ENCODE results near the gene ADAD2. TPM values are rescaled to one million over a fixed set of nuclear protein-coding genes. Genes with fewer than 3 reads are reported as not detected.

Gene ADAD2
- total and polyA plus RNA-seq, 4 donors = 0.14 to 0.44 (median 0.33) TPM; not detected in 1

DNA sequence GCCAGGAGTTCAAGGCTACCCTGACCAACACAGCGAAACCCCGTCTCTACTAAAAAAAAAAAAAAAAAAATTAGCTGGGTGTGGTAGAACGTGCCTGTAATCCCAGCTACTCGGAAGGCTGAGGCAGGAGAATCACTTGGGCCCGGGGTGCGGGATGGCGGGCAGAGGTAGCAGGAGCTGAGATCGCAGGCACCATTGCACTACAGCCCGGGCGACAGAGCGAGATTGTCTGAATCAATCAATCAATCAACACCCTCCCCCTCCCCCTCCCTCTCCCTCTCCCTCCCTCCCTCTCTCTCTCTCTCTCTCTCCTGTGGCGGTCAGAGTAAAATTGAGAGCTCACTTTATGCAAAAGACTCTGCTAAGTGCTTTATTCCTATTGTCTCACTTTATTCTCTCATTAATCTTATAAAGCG is 47.2 kb upstream of the ADAD2 start:
- DNase-seq (ENCODE audit: low spot score) = no peak
- Histone ChIP-seq H3K4me1 (ENCODE audit: control insufficient read depth in 4 of 4, insufficient read depth in 4 of 4, low read length in 3 of 4) (peaks cover 3 to 9% (median 8%) of the 10 kb centered on the region in 4 donors), H3K9ac (ENCODE audit: low read depth in 1 of 2, low read length in 2 of 2) (no peak overlapping the region), H3K27ac (ENCODE audit: low read depth in 1 of 2, low read length in 2 of 2) (no peak overlapping the region), H3K27me3 (ENCODE audit: control insufficient read depth in 4 of 4, insufficient read depth in 4 of 4, low read length in 3 of 4) (no peaks in the 10 kb centered on the region), H3K9me3 (ENCODE audit: control insufficient read depth in 4 of 4, low read length in 3 of 4) (no peaks in the 10 kb centered on the region), H3K4me3 (ENCODE audit: low read depth in 1 of 3, low read length in 3 of 3) (peak overlapping the region; percentile 49 to 92 (median 86)), H3K36me3 (ENCODE audit: control insufficient read depth in 4 of 4, insufficient read depth in 3 of 4, low read depth in 1 of 4, low read length in 3 of 4) (no peaks in the 10 kb centered on the region)
- 36% methylated on average over 13 of the region's 13 CpGs for WGBS
- TF ChIP-seq NR2F2 (IDR thresholded peaks at IDR 0.05) = no peak
- TF ChIP-seq SP1 (IDR thresholded peaks at IDR 0.05) = no peak
- TF ChIP-seq TAF1 (conservative IDR thresholded peaks at IDR 0.05) = no peak
- TF ChIP-seq HNF4G (IDR thresholded peaks at IDR 0.05) = no peak
- no peak for TF ChIP-seq EGR1 (IDR thresholded peaks at IDR 0.05; ENCODE audit: low read depth in 2 of 2)
- no peak for TF ChIP-seq FOXA1 (IDR thresholded peaks at IDR 0.05)
- no peak for TF ChIP-seq RXRA (IDR thresholded peaks at IDR 0.05)

DNA sequence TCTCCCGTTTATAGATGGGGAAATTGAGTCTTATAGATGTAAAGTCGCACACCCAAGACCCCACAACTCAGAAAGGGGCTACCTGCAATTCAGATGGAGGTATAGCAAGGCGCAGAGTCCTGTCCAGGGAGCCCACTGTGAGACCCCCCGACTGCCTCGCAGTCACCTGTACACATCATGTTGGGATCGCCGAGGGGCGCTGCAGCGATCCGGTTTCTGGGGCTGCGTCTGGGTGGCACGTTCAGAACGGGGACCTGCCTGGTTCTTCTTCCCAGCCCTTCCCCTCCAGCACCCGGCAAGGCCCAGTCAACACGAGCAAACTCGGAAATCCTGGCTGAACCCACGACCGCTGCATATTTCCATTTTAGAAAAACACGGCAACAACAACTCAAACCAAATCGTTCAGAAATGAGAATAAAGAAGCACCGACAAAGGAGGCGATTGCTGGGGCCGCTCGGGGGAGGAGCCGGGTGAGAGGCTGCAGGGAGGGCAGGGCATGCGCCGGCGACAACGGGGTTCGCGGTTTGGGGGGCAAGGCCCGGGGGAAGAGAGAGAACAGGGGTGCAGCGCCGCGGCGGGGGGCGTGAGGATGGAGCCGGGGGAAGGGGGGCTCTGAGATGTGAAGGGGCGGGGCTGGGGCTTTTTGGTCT is 46.6 kb upstream of the ADAD2 start:
- peak; percentile 40 for DNase-seq (ENCODE audit: low spot score)
- WGBS = 2% methylated on average over 39 of the region's 39 CpGs
- peak overlapping the region; percentile 54 to 92 (median 86) for H3K4me3 ChIP-seq (ENCODE audit: low read depth in 1 of 3, low read length in 3 of 3)
- H3K27ac ChIP-seq (ENCODE audit: low read depth in 1 of 2, low read length in 2 of 2) = peak overlapping the region in 1 of 2 donors; percentile 54
- TF ChIP-seq CTCF (IDR thresholded peaks at IDR 0.05; ENCODE audit: low read depth, low read length, missing input control) = no peak
- no peak for TF ChIP-seq NR2F2 (IDR thresholded peaks at IDR 0.05)
- no peaks in the 10 kb centered on the region for H3K27me3 ChIP-seq (ENCODE audit: control insufficient read depth in 4 of 4, insufficient read depth in 4 of 4, low read length in 3 of 4)
- no peaks in the 10 kb centered on the region for H3K9me3 ChIP-seq (ENCODE audit: control insufficient read depth in 4 of 4, low read length in 3 of 4)
- H3K4me1 ChIP-seq (ENCODE audit: control insufficient read depth in 4 of 4, insufficient read depth in 4 of 4, low read length in 3 of 4) = peaks cover 3 to 9% (median 8%) of the 10 kb centered on the region in 4 donors
- H3K36me3 ChIP-seq (ENCODE audit: control insufficient read depth in 4 of 4, insufficient read depth in 3 of 4, low read depth in 1 of 4, low read length in 3 of 4) = no peaks in the 10 kb centered on the region
- H3K9ac ChIP-seq (ENCODE audit: low read depth in 1 of 2, low read length in 2 of 2) = no peak overlapping the region

- DNase-seq (ENCODE audit: low spot score) = peak; percentile 97
- Histone ChIP-seq H3K27me3 (ENCODE audit: control insufficient read depth in 4 of 4, insufficient read depth in 4 of 4, low read length in 3 of 4) (no peaks in the 10 kb centered on the region), H3K27ac (ENCODE audit: low read depth in 1 of 2, low read length in 2 of 2) (peak within 1 kb of the TSS in 1 of 2 donors; percentile 54), H3K9ac (ENCODE audit: low read depth in 1 of 2, low read length in 2 of 2) (peak within 1 kb of the TSS in 1 of 2 donors; percentile 16), H3K4me3 (ENCODE audit: low read depth in 1 of 3, low read length in 3 of 3) (peak within 1 kb of the TSS; percentile 85 to 92 (median 86)), H3K4me1 (ENCODE audit: control insufficient read depth in 4 of 4, insufficient read depth in 4 of 4, low read length in 3 of 4) (peaks cover 3 to 9% (median 8%) of the 10 kb centered on the region in 4 donors), H3K9me3 (ENCODE audit: control insufficient read depth in 4 of 4, low read length in 3 of 4) (no peaks in the 10 kb centered on the region), H3K36me3 (ENCODE audit: control insufficient read depth in 4 of 4, insufficient read depth in 3 of 4, low read depth in 1 of 4, low read length in 3 of 4) (no peaks in the 10 kb centered on the region)
- WGBS = under 1% methylated on average over 89 of the region's 89 CpGs
- TF ChIP-seq FOXA1 (IDR thresholded peaks at IDR 0.05) = no peak
- no peak for TF ChIP-seq FOXA2 (IDR thresholded peaks at IDR 0.05)
- TF ChIP-seq ZBTB33 (IDR thresholded peaks at IDR 0.05) = no peak
- no peak for TF ChIP-seq EGR1 (IDR thresholded peaks at IDR 0.05; ENCODE audit: low read depth in 2 of 2)
- no peak for TF ChIP-seq TAF1 (conservative IDR thresholded peaks at IDR 0.05)
- no peak for TF ChIP-seq NR2F2 (IDR thresholded peaks at IDR 0.05)
- no peak for TF ChIP-seq ATF3 (IDR thresholded peaks at IDR 0.05)
- TF ChIP-seq, protein P1, sequence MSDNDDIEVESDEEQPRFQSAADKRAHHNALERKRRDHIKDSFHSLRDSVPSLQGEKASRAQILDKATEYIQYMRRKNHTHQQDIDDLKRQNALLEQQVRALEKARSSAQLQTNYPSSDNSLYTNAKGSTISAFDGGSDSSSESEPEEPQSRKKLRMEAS (IDR thresholded peaks at IDR 0.05) = no peak
- TF ChIP-seq CTCF (IDR thresholded peaks at IDR 0.05; ENCODE audit: low read depth, low read length, missing input control) = no peak
- no peak for TF ChIP-seq GABPA (IDR thresholded peaks at IDR 0.05 in 1 of 2, conservative IDR thresholded peaks at IDR 0.05 in 1 of 2)
- no peak for TF ChIP-seq HNF4A (conservative IDR thresholded peaks at IDR 0.05)
- TF ChIP-seq RAD21 (IDR thresholded peaks at IDR 0.05) = no peak
- TF ChIP-seq SP1 (IDR thresholded peaks at IDR 0.05) = no peak
Measured at GRCh38 chr16:84144859-84145639, 45.9 kb upstream of the ADAD2 start, which contains the start of the genes DNAAF1 and HSDL1. TSS of gene DNAAF1 (plus strand) at chr16:84145308. CDS start at chr16:84145441, 133 bp downstream. TSS of gene HSDL1 (minus strand) at chr16:84145177. CDS start at chr16:84131321, 13,856 bp downstream.

Measured in liver (tissue), 9 donors.